Endothelial cell of umbilical vein (primary cell): ENCODE data around the gene CD48. TPM values are rescaled to one million over a fixed set of nuclear protein-coding genes. Genes with fewer than 3 reads are reported as not detected.

ENCODE experiments used
- BruUV-seq: library from RNA; stranded (reverse); fragments of 400-500 nt; replicated peaks from 2 replicates; lab custom pipeline; 2021; lab: Mats Ljungman, UMichigan
- CTCF ChIA-PET: fragments of 300-600, 350-600 bp; sonication (Branson Sonifier 250); formaldehyde crosslinking; loops from one replicate; lab custom pipeline; 2021; ENCODE audit warnings: antibody characterized with exemption, inconsistent platforms; lab: Charles Lee
- POLR2A ChIA-PET: fragments of 300-600, 350-600 bp; sonication (Branson Sonifier 250); formaldehyde crosslinking; loops from one replicate; lab custom pipeline; 2021; ENCODE audit warnings: antibody characterized with exemption, inconsistent platforms; lab: Charles Lee
- DNase-seq: peaks from one replicate; pipeline ENCODE4 v3.0.0-alpha.2; 2011; ENCODE audit warnings: low read depth, low spot score
- FAIRE-seq: peaks from 2 replicates; lab custom pipeline; 2011; peaks lifted over from hg19 to GRCh38; lab: Jason Lieb, UNC
- H2AFZ ChIP-seq: 2 replicates; pipeline ENCODE4 v1.6.0; 2012; ENCODE audit warnings: low read depth, low read length, control low read depth, inconsistent platforms
- H3K27ac ChIP-seq: 2 replicates; pipeline ENCODE4 v1.5.1; 2011; ENCODE audit warnings: low read depth, mild to moderate bottlenecking, control low read depth, low read length, moderate library complexity; ENCODE audit not compliant: insufficient read depth
- H3K27me3 ChIP-seq, 2 experiments: 2 replicates each; pipeline versions ENCODE4 v1.6.0 to v1.6.1; 2011; ENCODE audit warnings: low read length in 2 of 2, mixed read lengths in 1 of 2; ENCODE audit not compliant: control insufficient read depth in 2 of 2, insufficient read depth in 2 of 2
- H3K36me3 ChIP-seq, 2 experiments: 2 replicates in 1 of 2; 3 replicates in 1 of 2; pipeline ENCODE4 v1.5.1; 2011; ENCODE audit warnings: low read length in 2 of 2, mild to moderate bottlenecking in 1 of 2, moderate library complexity in 1 of 2; ENCODE audit not compliant: control insufficient read depth in 2 of 2, insufficient read depth in 2 of 2; ENCODE audit errors: extremely low read depth in 1 of 2
- H3K4me1 ChIP-seq: 3 replicates; pipeline ENCODE4 v1.5.1; 2011; ENCODE audit warnings: mild to moderate bottlenecking, low read length; ENCODE audit not compliant: control insufficient read depth, insufficient read depth; ENCODE audit errors: extremely low read depth
- H3K4me2 ChIP-seq: 2 replicates; pipeline ENCODE4 v1.6.1; 2011; ENCODE audit warnings: low read length, control low read depth, mixed read lengths; ENCODE audit not compliant: insufficient read depth
- H3K4me3 ChIP-seq, 3 experiments: fragments of 200-600 bp in 1 of 3; sonication (generic), shearing (Covaris generic) in 1 of 3; replicated peaks in 1 of 3; 2 replicates each; pipeline ENCODE4 v1.5.1; 2011 to 2016; ENCODE audit warnings: control low read depth in 3 of 3, low read length in 3 of 3, mild to moderate bottlenecking in 2 of 3, inconsistent platforms in 1 of 3, low read depth in 1 of 3, moderate library complexity in 1 of 3; ENCODE audit not compliant: insufficient read depth in 1 of 3
- H3K79me2 ChIP-seq: 2 replicates; pipeline ENCODE4 v1.6.0; 2012; ENCODE audit warnings: low read length, inconsistent platforms; ENCODE audit not compliant: control insufficient read depth, insufficient read depth
- H3K9ac ChIP-seq: replicated peaks from 2 replicates; pipeline ENCODE3; 2011; ENCODE audit warnings: low read length, control low read depth; ENCODE audit not compliant: insufficient read depth; ENCODE audit errors: extremely low read depth
- H3K9me1 ChIP-seq: replicated peaks from 3 replicates; pipeline ENCODE4 v1.6.0; 2011; ENCODE audit warnings: mild to moderate bottlenecking, low read length; ENCODE audit not compliant: control insufficient read depth, insufficient read depth; ENCODE audit errors: extremely low read depth
- H3K9me3 ChIP-seq: replicated peaks from 2 replicates; pipeline ENCODE4 v1.5.1; 2012; ENCODE audit warnings: low read length, inconsistent platforms; ENCODE audit not compliant: control insufficient read depth, insufficient read depth
- H4K20me1 ChIP-seq: replicated peaks from 2 replicates; pipeline ENCODE3; 2011; ENCODE audit warnings: mild to moderate bottlenecking, low read length; ENCODE audit not compliant: control insufficient read depth, insufficient read depth; ENCODE audit errors: extremely low read depth
- EZH2 ChIP-seq: IDR thresholded peaks from 2 replicates; pipeline ENCODE4 v1.6.1; 2012; ENCODE audit warnings: borderline replicate concordance, low read depth, mild to moderate bottlenecking, moderate library complexity, low read length, inconsistent platforms; ENCODE audit not compliant: severe bottlenecking
- FOS ChIP-seq: IDR thresholded peaks from 2 replicates; pipeline ENCODE4 v1.6.1; 2011; ENCODE audit warnings: mild to moderate bottlenecking, low read length, moderate library complexity, borderline replicate concordance; ENCODE audit not compliant: insufficient read depth
- GATA2 ChIP-seq: IDR thresholded peaks from 2 replicates; pipeline ENCODE4 v1.7.0; 2011; ENCODE audit warnings: low read depth, mild to moderate bottlenecking, moderate library complexity, mixed read lengths, low read length; ENCODE audit not compliant: insufficient read length, insufficient read depth
- JUN ChIP-seq: IDR thresholded peaks from 2 replicates; pipeline ENCODE4 v1.6.1; 2011; ENCODE audit warnings: borderline replicate concordance, low read depth; ENCODE audit not compliant: insufficient read length, insufficient read depth
- MYC ChIP-seq: IDR thresholded peaks from one replicate; pipeline ENCODE4 v1.6.1; 2011; ENCODE audit warnings: mild to moderate bottlenecking, low read depth, low read length
- POLR2A ChIP-seq: IDR thresholded peaks from 2 replicates; pipeline ENCODE4 v1.6.1; 2012; ENCODE audit warnings: low read depth, mild to moderate bottlenecking, control low read depth, low read length
- POLR2AphosphoS5 ChIP-seq: IDR thresholded peaks from 2 replicates; pipeline ENCODE4 v1.6.1; 2012; ENCODE audit warnings: low read depth, mild to moderate bottlenecking, control low read depth, low read length, moderate library complexity; ENCODE audit not compliant: insufficient read depth
- dilution Hi-C: fragments of 300-500 bp; cut with MboI; formaldehyde crosslinking; loops from one replicate; pipeline ENCODE4 v1.15.0; 2019; ENCODE audit warnings: low sequenced_read_pairs; ENCODE audit not compliant: extremely low pct_ligation_motif_present
- intact Hi-C: fragments of 100-400 bp; cut with micrococcal nuclease; formaldehyde crosslinking; loops from one replicate; pipeline ENCODE4 v1.10.0; 2022
- polyA plus RNA-seq, 4 experiments: library from polyadenylated mRNA; depleted of rRNA in 3 of 4; stranded (reverse) in 3 of 4; unstranded in 1 of 4; fragments of >200 nt; gene quantifications; 2 replicates each; pipeline versions ENCODE4 v1.2.1 to v1.2.3, GENCODE V29; 2011 to 2012; ENCODE audit warnings: missing spikeins in 1 of 4
- total RNA-seq: library from RNA; stranded (reverse); gene quantifications from 2 replicates; pipeline ENCODE4 v1.2.3, GENCODE V29; 2021
- TF ChIP-seq, protein P1 (sequence below), 2 donors: IDR thresholded peaks; 1 replicate in 1 of 2; 2 replicates in 1 of 2; pipeline ENCODE4 v1.5.1; 2011; ENCODE audit warnings: low read length in 2 of 2, mild to moderate bottlenecking in 2 of 2, moderate library complexity in 2 of 2, control low read depth in 1 of 2, inconsistent platforms in 1 of 2, low read depth in 1 of 2; ENCODE audit not compliant: insufficient read depth in 1 of 2; ENCODE audit errors: extremely low read depth in 1 of 2
- TF ChIP-seq, protein P2 (sequence below): IDR thresholded peaks from 2 replicates; pipeline ENCODE4 v1.6.1; 2011; ENCODE audit not compliant: insufficient read depth, insufficient read length

CD48 gene
- total and polyA plus RNA-seq, 2 donors (not counting 3 experiments of a cell fraction or from before 2014, with no cell fraction given): not detected

DNA sequence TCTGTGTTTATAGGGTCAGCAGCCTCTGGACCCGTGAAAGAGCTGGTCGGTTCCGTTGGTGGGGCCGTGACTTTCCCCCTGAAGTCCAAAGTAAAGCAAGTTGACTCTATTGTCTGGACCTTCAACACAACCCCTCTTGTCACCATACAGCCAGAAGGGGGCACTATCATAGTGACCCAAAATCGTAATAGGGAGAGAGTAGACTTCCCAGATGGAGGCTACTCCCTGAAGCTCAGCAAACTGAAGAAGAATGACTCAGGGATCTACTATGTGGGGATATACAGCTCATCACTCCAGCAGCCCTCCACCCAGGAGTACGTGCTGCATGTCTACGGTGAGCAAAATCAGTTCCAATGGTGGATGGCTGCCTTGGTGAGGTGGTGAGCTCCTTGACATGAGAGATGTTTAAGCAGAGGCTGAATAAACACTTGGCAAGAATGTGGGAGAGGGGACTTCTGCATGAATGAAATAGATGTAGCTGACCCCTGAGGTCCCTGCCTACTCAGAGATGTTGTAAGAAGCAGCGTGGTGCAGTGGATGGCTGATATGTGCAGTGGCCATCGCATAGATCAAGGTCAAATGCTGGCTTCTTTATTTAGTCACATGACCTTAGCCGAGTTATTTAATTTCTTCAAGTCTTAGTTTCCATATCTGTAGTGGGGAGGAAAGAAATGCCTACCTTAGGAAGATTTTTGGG lies 36.7 kb upstream of the CD48 start:
- intact Hi-C loops: no loop called here
- Histone ChIP-seq H3K27ac (no peak overlapping the region), H3K4me2 (no peak overlapping the region), H3K9me3 (no peaks in the 10 kb centered on the region), H4K20me1 (no peaks in the 10 kb centered on the region), H3K36me3 (no peaks in the 10 kb centered on the region), H3K9me1 (no peaks in the 10 kb centered on the region), H3K27me3 (peaks cover 4% of the 10 kb centered on the region in 2 experiments), H3K4me3 (no peak overlapping the region), H2AFZ (no peak overlapping the region), H3K4me1 (no peaks in the 10 kb centered on the region), H3K79me2 (no peaks in the 10 kb centered on the region), H3K9ac (no peak overlapping the region)
- dilution Hi-C loops: no loop called here
- POLR2A ChIA-PET: no interaction called here
- DNase-seq (no peak), FAIRE-seq (no peak)
- CTCF ChIA-PET: interaction anchor here (1.0 kb wide), 1 partner anchor 9 kb away, joined by 3 read pairs; the partner anchor contains the start of gene SLAMF7
- TF ChIP-seq EZH2 (no peak), JUN (no peak), GATA2 (no peak), POLR2AphosphoS5 (no peak), FOS (no peak), MYC (no peak), POLR2A (no peak)
- TF ChIP-seq, protein P1, sequence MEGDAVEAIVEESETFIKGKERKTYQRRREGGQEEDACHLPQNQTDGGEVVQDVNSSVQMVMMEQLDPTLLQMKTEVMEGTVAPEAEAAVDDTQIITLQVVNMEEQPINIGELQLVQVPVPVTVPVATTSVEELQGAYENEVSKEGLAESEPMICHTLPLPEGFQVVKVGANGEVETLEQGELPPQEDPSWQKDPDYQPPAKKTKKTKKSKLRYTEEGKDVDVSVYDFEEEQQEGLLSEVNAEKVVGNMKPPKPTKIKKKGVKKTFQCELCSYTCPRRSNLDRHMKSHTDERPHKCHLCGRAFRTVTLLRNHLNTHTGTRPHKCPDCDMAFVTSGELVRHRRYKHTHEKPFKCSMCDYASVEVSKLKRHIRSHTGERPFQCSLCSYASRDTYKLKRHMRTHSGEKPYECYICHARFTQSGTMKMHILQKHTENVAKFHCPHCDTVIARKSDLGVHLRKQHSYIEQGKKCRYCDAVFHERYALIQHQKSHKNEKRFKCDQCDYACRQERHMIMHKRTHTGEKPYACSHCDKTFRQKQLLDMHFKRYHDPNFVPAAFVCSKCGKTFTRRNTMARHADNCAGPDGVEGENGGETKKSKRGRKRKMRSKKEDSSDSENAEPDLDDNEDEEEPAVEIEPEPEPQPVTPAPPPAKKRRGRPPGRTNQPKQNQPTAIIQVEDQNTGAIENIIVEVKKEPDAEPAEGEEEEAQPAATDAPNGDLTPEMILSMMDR (IDR thresholded peaks at IDR 0.05; ENCODE audit: extremely low read depth in 1 of 2, insufficient read depth in 1 of 2, low read depth in 1 of 2, low read length in 2 of 2): no peak
- TF ChIP-seq, protein P2, sequence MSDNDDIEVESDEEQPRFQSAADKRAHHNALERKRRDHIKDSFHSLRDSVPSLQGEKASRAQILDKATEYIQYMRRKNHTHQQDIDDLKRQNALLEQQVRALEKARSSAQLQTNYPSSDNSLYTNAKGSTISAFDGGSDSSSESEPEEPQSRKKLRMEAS: no peak
- no TSS peak for BruUV-seq
